DMS53 treated with DMSO at 0.1 percent for 48 hours (cell line): ENCODE results near the gene MAPK8.
"Not testable (repeated sequence)": the region's sequence is repeated elsewhere in the genome, so short reads cannot be mapped to it uniquely, and the experiment has no call there.

ENCODE experiments used
- DNase-seq: peaks from one replicate; lab custom pipeline; 2025; ENCODE audit not compliant: unreplicated experiment; lab: John Stamatoyannopoulos, UW

MAPK8 gene

GRCh38 chr10:48414778-48415177 is 108.3 kb downstream of the MAPK8 start:
- no peak for DNase-seq

GRCh38 chr10:48416584-48417232 is 110.2 kb downstream of the MAPK8 start:
- DNase-seq = no peak

GRCh38 chr10:48417374-48417773 is 110.9 kb downstream of the MAPK8 start:
- DNase-seq = no peak

GRCh38 chr10:48418189-48418788 is 111.8 kb downstream of the MAPK8 start:
- DNase-seq = no peak

- no peak for DNase-seq
Measured at GRCh38 chr10:48419714-48420113, 113.2 kb downstream of the MAPK8 start.

GRCh38 chr10:48421862-48422261 is 115.4 kb downstream of the MAPK8 start:
- not testable (repeated sequence) for DNase-seq

- DNase-seq = no peak
Measured at GRCh38 chr10:48423884-48424283, 117.4 kb downstream of the MAPK8 start.

- DNase-seq = no peak
Measured at GRCh38 chr10:48428896-48429295, 122.4 kb downstream of the MAPK8 start.

GRCh38 chr10:48429309-48429708 is 122.8 kb downstream of the MAPK8 start:
- no peak for DNase-seq

GRCh38 chr10:48430402-48430993 is 124.0 kb downstream of the MAPK8 start:
- no peak for DNase-seq

- DNase-seq = no peak
Measured at GRCh38 chr10:48431871-48432270, 125.4 kb downstream of the MAPK8 start.

- peak; percentile 82 for DNase-seq
Measured at GRCh38 chr10:48437546-48437945, 131.1 kb downstream of the MAPK8 start.

- DNase-seq = peak; percentile 20
Measured at GRCh38 chr10:48439031-48439430, 132.6 kb downstream of the MAPK8 start.

- DNase-seq = peak; percentile 86
Measured at GRCh38 chr10:48439581-48440041, 133.1 kb downstream of the MAPK8 start.

- DNase-seq = no peak
Measured at GRCh38 chr10:48440771-48441170, 134.3 kb downstream of the MAPK8 start.

GRCh38 chr10:48442090-48442808 is 135.8 kb downstream of the MAPK8 start:
- no peak for DNase-seq

- DNase-seq = no peak
Measured at GRCh38 chr10:48442809-48443177, 136.3 kb downstream of the MAPK8 start.

- DNase-seq = peak; percentile 34
Measured at GRCh38 chr10:48444266-48444665, 137.8 kb downstream of the MAPK8 start.

- DNase-seq = no peak
Measured at GRCh38 chr10:48444861-48445841, 138.7 kb downstream of the MAPK8 start.

GRCh38 chr10:48445932-48446331 is 139.5 kb downstream of the MAPK8 start:
- no peak for DNase-seq

- DNase-seq = no peak
Measured at GRCh38 chr10:48446785-48447184, 140.3 kb downstream of the MAPK8 start.
